Liver (tissue), 3 donors: ENCODE measurements around the gene ATG2B.

Experiments
- EGR1 ChIP-seq, 2 donors: IDR thresholded peaks; 2 replicates each; pipeline ENCODE4 v1.6.1; 2016 to 2018; ENCODE audit warnings: antibody characterized with exemption in 2 of 2, low read depth in 2 of 2
- GABPA ChIP-seq, 2 donors: IDR thresholded peaks in 1 of 2; conservative IDR thresholded peaks in 1 of 2; 2 replicates each; pipeline ENCODE4 v1.6.1; 2016; ENCODE audit warnings: antibody characterized with exemption in 2 of 2, mild to moderate bottlenecking in 1 of 2, moderate library complexity in 1 of 2
- JUND ChIP-seq, 2 donors: IDR thresholded peaks; 2 replicates each; pipeline ENCODE4 v1.6.1; 2016; ENCODE audit warnings: antibody characterized with exemption in 2 of 2
- NR2F2 ChIP-seq: IDR thresholded peaks from 2 replicates; pipeline ENCODE4 v1.6.1; 2016; ENCODE audit warnings: antibody characterized with exemption
- RAD21 ChIP-seq, 2 donors: IDR thresholded peaks; 2 replicates each; pipeline ENCODE4 v1.6.1; 2016; ENCODE audit warnings: antibody characterized with exemption in 2 of 2, mild to moderate bottlenecking in 2 of 2
- RXRA ChIP-seq, 2 donors: IDR thresholded peaks; 2 replicates each; pipeline ENCODE4 v1.6.1; 2017 to 2018; ENCODE audit warnings: antibody characterized with exemption in 2 of 2, mild to moderate bottlenecking in 1 of 2
- TAF1 ChIP-seq: conservative IDR thresholded peaks from 2 replicates; pipeline ENCODE4 v1.6.1; 2016; ENCODE audit warnings: antibody characterized with exemption, mild to moderate bottlenecking
- YY1 ChIP-seq: IDR thresholded peaks from 2 replicates; pipeline ENCODE4 v1.6.1; 2016; ENCODE audit warnings: antibody characterized with exemption, mild to moderate bottlenecking
- TF ChIP-seq, protein P1 (sequence below): fragments of 150-350 bp; IDR thresholded peaks from 2 replicates; pipeline ENCODE4 v1.5.1; 2017; ENCODE audit warnings: improper control_type of control experiment, low read depth, low read length; ENCODE audit not compliant: missing input control
- TF ChIP-seq, protein P2 (sequence below): IDR thresholded peaks from 2 replicates; pipeline ENCODE4 v1.6.1; 2016; ENCODE audit warnings: antibody characterized with exemption, mild to moderate bottlenecking
- TF ChIP-seq, protein P3 (sequence below): IDR thresholded peaks from 2 replicates; pipeline ENCODE4 v1.6.1; 2016; ENCODE audit warnings: antibody characterized with exemption
- TF ChIP-seq, protein P4 (sequence below): IDR thresholded peaks from 2 replicates; pipeline ENCODE4 v1.6.1; 2016; ENCODE audit warnings: antibody characterized with exemption
- TF ChIP-seq, protein P5 (sequence below): IDR thresholded peaks from 2 replicates; pipeline ENCODE4 v1.6.1; 2016; ENCODE audit warnings: antibody characterized with exemption
- donor health status: healthy.
- donor health status: healthy.

DNA sequence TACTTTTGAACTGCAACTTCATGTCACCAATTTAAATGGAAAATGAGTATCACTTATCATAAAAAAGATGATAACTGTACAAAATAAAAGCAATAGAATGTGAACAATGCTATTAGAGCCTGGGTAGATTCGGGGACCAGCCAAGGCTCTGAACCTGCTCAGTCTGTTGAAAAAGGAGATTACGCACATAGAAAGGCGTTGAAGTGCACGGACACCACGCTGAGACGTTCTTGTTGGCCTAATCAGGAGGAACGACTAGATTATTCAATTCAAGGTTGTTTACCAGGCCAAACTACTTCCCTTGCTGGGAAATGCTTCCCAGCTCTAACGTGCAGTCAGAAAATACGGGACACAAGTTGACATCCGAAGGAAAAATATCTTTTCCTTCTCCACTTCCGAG lies 130.6 kb downstream of the ATG2B start:
- TF ChIP-seq TAF1 (no peak), YY1 (no peak), GABPA (IDR thresholded peaks at IDR 0.05 in 1 of 2, conservative IDR thresholded peaks at IDR 0.05 in 1 of 2) (no peak), EGR1 (IDR thresholded peaks at IDR 0.05; ENCODE audit: low read depth in 2 of 2) (no peak), JUND (IDR thresholded peaks at IDR 0.05) (no peak), RXRA (IDR thresholded peaks at IDR 0.05) (no peak), RAD21 (IDR thresholded peaks at IDR 0.05) (no peak), NR2F2 (no peak)
- TF ChIP-seq, protein P1, sequence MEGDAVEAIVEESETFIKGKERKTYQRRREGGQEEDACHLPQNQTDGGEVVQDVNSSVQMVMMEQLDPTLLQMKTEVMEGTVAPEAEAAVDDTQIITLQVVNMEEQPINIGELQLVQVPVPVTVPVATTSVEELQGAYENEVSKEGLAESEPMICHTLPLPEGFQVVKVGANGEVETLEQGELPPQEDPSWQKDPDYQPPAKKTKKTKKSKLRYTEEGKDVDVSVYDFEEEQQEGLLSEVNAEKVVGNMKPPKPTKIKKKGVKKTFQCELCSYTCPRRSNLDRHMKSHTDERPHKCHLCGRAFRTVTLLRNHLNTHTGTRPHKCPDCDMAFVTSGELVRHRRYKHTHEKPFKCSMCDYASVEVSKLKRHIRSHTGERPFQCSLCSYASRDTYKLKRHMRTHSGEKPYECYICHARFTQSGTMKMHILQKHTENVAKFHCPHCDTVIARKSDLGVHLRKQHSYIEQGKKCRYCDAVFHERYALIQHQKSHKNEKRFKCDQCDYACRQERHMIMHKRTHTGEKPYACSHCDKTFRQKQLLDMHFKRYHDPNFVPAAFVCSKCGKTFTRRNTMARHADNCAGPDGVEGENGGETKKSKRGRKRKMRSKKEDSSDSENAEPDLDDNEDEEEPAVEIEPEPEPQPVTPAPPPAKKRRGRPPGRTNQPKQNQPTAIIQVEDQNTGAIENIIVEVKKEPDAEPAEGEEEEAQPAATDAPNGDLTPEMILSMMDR = no peak
- TF ChIP-seq, protein P2, sequence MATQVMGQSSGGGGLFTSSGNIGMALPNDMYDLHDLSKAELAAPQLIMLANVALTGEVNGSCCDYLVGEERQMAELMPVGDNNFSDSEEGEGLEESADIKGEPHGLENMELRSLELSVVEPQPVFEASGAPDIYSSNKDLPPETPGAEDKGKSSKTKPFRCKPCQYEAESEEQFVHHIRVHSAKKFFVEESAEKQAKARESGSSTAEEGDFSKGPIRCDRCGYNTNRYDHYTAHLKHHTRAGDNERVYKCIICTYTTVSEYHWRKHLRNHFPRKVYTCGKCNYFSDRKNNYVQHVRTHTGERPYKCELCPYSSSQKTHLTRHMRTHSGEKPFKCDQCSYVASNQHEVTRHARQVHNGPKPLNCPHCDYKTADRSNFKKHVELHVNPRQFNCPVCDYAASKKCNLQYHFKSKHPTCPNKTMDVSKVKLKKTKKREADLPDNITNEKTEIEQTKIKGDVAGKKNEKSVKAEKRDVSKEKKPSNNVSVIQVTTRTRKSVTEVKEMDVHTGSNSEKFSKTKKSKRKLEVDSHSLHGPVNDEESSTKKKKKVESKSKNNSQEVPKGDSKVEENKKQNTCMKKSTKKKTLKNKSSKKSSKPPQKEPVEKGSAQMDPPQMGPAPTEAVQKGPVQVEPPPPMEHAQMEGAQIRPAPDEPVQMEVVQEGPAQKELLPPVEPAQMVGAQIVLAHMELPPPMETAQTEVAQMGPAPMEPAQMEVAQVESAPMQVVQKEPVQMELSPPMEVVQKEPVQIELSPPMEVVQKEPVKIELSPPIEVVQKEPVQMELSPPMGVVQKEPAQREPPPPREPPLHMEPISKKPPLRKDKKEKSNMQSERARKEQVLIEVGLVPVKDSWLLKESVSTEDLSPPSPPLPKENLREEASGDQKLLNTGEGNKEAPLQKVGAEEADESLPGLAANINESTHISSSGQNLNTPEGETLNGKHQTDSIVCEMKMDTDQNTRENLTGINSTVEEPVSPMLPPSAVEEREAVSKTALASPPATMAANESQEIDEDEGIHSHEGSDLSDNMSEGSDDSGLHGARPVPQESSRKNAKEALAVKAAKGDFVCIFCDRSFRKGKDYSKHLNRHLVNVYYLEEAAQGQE = no peak
- TF ChIP-seq, protein P3, sequence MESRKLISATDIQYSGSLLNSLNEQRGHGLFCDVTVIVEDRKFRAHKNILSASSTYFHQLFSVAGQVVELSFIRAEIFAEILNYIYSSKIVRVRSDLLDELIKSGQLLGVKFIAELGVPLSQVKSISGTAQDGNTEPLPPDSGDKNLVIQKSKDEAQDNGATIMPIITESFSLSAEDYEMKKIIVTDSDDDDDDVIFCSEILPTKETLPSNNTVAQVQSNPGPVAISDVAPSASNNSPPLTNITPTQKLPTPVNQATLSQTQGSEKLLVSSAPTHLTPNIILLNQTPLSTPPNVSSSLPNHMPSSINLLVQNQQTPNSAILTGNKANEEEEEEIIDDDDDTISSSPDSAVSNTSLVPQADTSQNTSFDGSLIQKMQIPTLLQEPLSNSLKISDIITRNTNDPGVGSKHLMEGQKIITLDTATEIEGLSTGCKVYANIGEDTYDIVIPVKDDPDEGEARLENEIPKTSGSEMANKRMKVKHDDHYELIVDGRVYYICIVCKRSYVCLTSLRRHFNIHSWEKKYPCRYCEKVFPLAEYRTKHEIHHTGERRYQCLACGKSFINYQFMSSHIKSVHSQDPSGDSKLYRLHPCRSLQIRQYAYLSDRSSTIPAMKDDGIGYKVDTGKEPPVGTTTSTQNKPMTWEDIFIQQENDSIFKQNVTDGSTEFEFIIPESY = no peak
- TF ChIP-seq, protein P4, sequence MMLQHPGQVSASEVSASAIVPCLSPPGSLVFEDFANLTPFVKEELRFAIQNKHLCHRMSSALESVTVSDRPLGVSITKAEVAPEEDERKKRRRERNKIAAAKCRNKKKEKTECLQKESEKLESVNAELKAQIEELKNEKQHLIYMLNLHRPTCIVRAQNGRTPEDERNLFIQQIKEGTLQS = no peak
- TF ChIP-seq, protein P5, sequence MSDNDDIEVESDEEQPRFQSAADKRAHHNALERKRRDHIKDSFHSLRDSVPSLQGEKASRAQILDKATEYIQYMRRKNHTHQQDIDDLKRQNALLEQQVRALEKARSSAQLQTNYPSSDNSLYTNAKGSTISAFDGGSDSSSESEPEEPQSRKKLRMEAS = no peak
